Measurements from ENCODE around the gene CRIP1. TPM values are rescaled to one million over a fixed set of nuclear protein-coding genes. Genes with fewer than 3 reads are reported as not detected.

CRIP1 gene
- total RNA-seq, 4 donors from 2014 or later = 11.2 to 57.9 (median 34.2) TPM

DNA sequence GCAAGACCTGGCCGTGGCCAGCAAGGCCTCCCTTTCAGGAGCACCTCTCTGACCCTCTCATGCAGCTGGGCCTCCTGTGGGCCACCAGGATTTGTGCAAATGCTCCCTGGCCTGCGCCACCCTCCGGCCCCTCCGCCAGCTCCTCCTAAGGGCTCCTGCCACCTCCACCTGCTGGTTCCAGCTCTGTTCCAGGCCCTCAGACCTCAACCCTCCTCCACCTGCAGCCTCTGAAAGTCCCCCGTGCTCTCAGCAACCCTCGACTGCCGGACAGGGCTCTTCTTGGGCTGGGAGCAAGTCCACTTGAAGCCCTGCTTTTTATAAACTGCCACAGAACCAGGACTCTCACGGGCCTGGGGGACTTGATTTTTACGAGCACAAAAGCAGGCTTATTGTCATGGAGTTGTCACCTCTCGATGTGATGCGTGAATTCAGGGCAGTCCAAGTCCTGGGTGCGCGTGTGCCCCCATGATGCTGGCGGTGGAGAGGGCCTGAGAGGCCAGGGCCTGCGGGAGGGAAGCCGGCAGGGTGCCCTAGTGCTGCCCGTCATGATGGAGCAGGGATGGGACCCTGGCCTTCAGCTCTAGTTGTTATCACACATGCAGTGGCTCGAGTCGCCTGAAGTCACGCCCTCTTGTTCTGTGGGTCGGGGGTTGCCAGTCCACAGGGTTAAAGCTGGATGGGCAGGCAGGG lies 13.5 kb downstream of the CRIP1 start:
- 100% methylated on average over 1 of the region's 21 CpGs; no CpG with 5 or more reads in 1 of the 2 donors for WGBS, 2 donors (ENCODE audit: low coverage in 1 of 2)
- H3K27ac ChIP-seq = peak overlapping the region in 1 of 4 donors; percentile 39

DNA sequence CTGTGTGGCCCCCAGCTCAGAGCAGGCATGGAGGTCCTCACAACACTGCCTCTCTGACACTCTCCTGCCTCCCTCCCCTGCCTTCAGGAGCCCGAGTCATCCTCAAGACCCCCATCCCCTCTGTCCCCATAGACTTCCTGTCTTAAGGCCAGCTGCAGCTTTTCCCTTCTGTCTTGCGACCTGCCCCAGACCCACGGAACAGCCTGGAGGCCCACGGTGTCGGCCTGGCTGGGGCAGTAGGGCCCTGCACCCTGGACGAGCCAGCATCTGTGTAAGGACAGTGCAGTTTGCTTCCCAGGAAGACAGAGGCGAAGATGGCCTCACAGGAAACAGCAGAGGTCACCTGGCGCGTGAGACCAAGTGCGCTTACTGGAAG lies 14.0 kb downstream of the CRIP1 start:
- peaks cover 0 to 5% (median 0%) of the 10 kb centered on the region in 3 donors for H3K4me1 ChIP-seq
- no peak for ATAC-seq
- H3K27ac ChIP-seq = no peak overlapping the region
- H3K36me3 ChIP-seq = no peaks in the 10 kb centered on the region
- no peaks in the 10 kb centered on the region for H3K27me3 ChIP-seq
- TF ChIP-seq POLR2A (IDR thresholded peaks at IDR 0.05) (no peak), EP300 (IDR thresholded peaks at IDR 0.05) (no peak), POLR2AphosphoS5 (IDR thresholded peaks at IDR 0.05) (no peak)
- TF ChIP-seq, protein P1, sequence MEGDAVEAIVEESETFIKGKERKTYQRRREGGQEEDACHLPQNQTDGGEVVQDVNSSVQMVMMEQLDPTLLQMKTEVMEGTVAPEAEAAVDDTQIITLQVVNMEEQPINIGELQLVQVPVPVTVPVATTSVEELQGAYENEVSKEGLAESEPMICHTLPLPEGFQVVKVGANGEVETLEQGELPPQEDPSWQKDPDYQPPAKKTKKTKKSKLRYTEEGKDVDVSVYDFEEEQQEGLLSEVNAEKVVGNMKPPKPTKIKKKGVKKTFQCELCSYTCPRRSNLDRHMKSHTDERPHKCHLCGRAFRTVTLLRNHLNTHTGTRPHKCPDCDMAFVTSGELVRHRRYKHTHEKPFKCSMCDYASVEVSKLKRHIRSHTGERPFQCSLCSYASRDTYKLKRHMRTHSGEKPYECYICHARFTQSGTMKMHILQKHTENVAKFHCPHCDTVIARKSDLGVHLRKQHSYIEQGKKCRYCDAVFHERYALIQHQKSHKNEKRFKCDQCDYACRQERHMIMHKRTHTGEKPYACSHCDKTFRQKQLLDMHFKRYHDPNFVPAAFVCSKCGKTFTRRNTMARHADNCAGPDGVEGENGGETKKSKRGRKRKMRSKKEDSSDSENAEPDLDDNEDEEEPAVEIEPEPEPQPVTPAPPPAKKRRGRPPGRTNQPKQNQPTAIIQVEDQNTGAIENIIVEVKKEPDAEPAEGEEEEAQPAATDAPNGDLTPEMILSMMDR (IDR thresholded peaks at IDR 0.05) = no peak
- no peak overlapping the region for H3K4me3 ChIP-seq
- H3K9me3 ChIP-seq = no peaks in the 10 kb centered on the region
- WGBS, 2 donors (ENCODE audit: low coverage in 1 of 2) = 78% methylated on average over 4 of the region's 10 CpGs; no CpG with 5 or more reads in 1 of the 2 donors

More for the DNA sequence above, 13.5 kb downstream of the CRIP1 start:
- Histone ChIP-seq H3K36me3 (no peaks in the 10 kb centered on the region), H3K27me3 (no peaks in the 10 kb centered on the region), H3K4me1 (peaks cover 0 to 10% (median 0%) of the 10 kb centered on the region in 3 donors), H3K9me3 (no peaks in the 10 kb centered on the region), H3K4me3 (no peak overlapping the region)
- ATAC-seq = no peak
- TF ChIP-seq, protein P1 (IDR thresholded peaks at IDR 0.05) = no peak
- TF ChIP-seq EP300 (IDR thresholded peaks at IDR 0.05) = no peak
- no peak for TF ChIP-seq POLR2A (IDR thresholded peaks at IDR 0.05)
- no peak for TF ChIP-seq POLR2AphosphoS5 (IDR thresholded peaks at IDR 0.05)

DNA sequence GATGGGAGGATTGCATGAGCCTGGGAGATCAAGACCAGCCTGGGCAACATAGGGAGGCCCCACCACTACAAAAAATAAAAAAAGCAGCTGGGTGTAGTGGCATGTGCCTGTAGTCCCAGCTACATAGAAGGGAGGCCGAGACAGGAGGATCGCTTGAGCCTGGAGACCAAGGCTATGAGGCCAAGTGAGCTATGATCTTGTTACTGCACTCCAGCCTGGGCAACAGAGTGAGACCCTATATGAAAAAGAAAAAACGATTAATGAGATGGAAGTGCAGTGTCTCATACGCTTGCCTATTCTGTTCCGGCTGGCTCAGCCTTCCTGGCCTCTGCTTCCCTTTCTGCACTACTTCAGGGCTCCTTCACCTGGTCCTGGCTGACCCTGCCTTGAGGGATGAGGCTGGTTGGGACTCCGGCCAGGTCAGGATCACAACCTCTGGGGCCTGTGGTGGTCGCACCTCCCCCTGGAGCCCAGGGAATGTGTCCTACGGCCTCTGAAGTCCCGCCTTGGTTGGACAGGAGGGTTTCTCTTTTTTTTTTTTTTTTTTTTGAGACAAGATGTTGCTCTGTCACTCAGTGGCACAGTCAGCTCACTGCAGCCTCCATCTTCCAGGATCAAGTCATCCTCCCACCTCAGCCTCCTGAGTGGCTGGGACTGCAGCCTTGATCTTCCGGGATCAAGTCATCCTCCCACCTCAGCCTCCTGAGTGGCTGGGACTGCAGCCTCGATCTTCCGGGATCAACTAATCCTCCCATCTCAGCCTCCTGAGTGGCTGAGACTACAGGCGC lies 15.0 kb downstream of the CRIP1 start:
- TF ChIP-seq, protein P1 (IDR thresholded peaks at IDR 0.05) = no peak
- TF ChIP-seq POLR2A (IDR thresholded peaks at IDR 0.05) = no peak
- no peak for TF ChIP-seq EP300 (IDR thresholded peaks at IDR 0.05)
- TF ChIP-seq POLR2AphosphoS5 (IDR thresholded peaks at IDR 0.05) = no peak
- Histone ChIP-seq H3K27me3 (no peaks in the 10 kb centered on the region), H3K27ac (no peak overlapping the region), H3K4me1 (peaks cover 0 to 5% (median 0%) of the 10 kb centered on the region in 3 donors), H3K4me3 (no peak overlapping the region), H3K36me3 (no peaks in the 10 kb centered on the region), H3K9me3 (no peaks in the 10 kb centered on the region)
- ATAC-seq = no peak
- 84 to 91% methylated on average over 10 to 12 of the region's 13 CpGs for WGBS, 2 donors (ENCODE audit: low coverage in 1 of 2)

DNA sequence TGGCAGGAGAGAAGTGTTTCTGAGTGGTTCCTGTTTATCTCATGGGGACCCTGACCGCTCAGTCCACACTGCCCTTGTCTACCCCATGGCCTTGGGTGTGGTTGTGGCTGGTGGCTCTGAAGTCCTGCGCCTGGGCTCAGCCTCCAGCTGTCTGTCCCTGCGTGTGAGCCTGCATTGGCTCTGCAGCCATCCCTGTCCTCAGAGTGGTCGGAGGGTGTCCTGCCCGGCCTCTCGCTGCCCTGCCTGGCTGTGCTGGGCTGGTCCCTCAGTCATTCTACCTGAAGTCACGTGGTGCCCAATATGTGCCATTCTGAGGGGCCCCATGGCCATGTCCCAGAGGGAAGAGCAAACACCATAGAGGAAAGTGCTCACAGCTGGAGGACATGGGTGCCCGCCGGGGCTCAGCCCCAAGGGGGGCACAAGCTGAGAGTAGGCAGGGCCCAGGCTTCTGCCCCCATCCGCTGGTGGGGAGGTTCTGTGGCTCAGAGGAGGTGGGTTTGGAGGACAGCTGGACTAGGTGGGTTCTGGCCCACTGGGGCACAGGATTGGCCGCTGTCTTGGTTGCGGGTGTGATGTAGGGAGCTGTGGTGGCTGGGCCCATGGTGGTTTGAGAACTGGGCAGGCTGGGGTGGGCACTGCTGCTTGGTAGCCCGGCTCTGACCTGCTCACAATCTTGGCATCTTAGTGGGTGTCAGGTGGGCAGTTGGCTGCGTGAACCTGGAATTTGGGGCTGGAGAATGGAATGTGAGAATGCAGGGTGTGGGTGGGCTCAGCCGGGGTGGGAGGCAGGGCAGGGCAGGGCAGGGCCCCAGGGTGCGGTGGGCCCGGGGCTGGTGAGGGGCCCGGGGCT lies 16.0 kb downstream of the CRIP1 start:
- no peaks in the 10 kb centered on the region for H3K36me3 ChIP-seq
- H3K4me3 ChIP-seq = no peak overlapping the region
- no peaks in the 10 kb centered on the region for H3K9me3 ChIP-seq
- no peak for ATAC-seq
- TF ChIP-seq EP300 (IDR thresholded peaks at IDR 0.05) (no peak), POLR2AphosphoS5 (IDR thresholded peaks at IDR 0.05) (no peak), POLR2A (IDR thresholded peaks at IDR 0.05) (no peak)
- TF ChIP-seq, protein P1 (IDR thresholded peaks at IDR 0.05) = no peak
- H3K27me3 ChIP-seq = no peaks in the 10 kb centered on the region
- H3K27ac ChIP-seq = no peak overlapping the region
- peaks cover 0 to 5% (median 0%) of the 10 kb centered on the region in 3 donors for H3K4me1 ChIP-seq
- WGBS, 2 donors (ENCODE audit: low coverage in 1 of 2) = 85% methylated on average over 6 of the region's 18 CpGs; no CpG with 5 or more reads in 1 of the 2 donors
